ENCODE measurements around the gene YPEL5. TPM values are rescaled to one million over a fixed set of nuclear protein-coding genes. Genes with fewer than 3 reads are reported as not detected.

The YPEL5 gene
- total RNA-seq, 1 experiment from 2014 or later, result 62.5 TPM

GRCh38 chr2:30192314-30192713 is 45.5 kb downstream of the YPEL5 start:
- peaks cover 5% of the 10 kb centered on the region for H3K36me3 Mint-ChIP-seq (ENCODE audit: insufficient read depth, unreplicated experiment)
- H3K4me3 Mint-ChIP-seq (ENCODE audit: unreplicated experiment), result no peak overlapping the region
- ChIA-PET CTCF (interaction anchor here (0.6 to 1.4 kb wide), 4 partner anchors 14 to 471 kb away, joined by 3 to 11 read pairs (median 3); no protein-coding TSS in a partner anchor), POLR2A (interaction anchor here (0.6 kb wide), 1 partner anchor 503 kb away, joined by 3 read pairs; no protein-coding TSS in a partner anchor)
- no peak for DNase-seq (ENCODE audit: unreplicated experiment)
- intact Hi-C loops (cut with micrococcal nuclease), result no loop called here
- H3K4me1 Mint-ChIP-seq (ENCODE audit: insufficient read depth, unreplicated experiment), result peaks cover 9% of the 10 kb centered on the region
- H3K27ac Mint-ChIP-seq (ENCODE audit: low read depth, unreplicated experiment), result no peak overlapping the region
- H3K9me3 Mint-ChIP-seq (ENCODE audit: unreplicated experiment), result no peaks in the 10 kb centered on the region
- no peaks in the 10 kb centered on the region for H3K27me3 Mint-ChIP-seq (ENCODE audit: insufficient read depth, unreplicated experiment)
- BruUV-seq (replicated peaks), result no TSS peak
- no peak for TF ChIP-seq CTCF (IDR thresholded peaks at IDR 0.05; ENCODE audit: unreplicated experiment)

GRCh38 chr2:30193104-30193681 is 46.4 kb downstream of the YPEL5 start:
- BruUV-seq (replicated peaks), result no TSS peak
- H3K27ac Mint-ChIP-seq (ENCODE audit: low read depth, unreplicated experiment), result peak overlapping the region; percentile 47
- peak; percentile 33 for DNase-seq (ENCODE audit: unreplicated experiment)
- no peak for TF ChIP-seq CTCF (IDR thresholded peaks at IDR 0.05; ENCODE audit: unreplicated experiment)
- H3K36me3 Mint-ChIP-seq (ENCODE audit: insufficient read depth, unreplicated experiment), result peaks cover 5% of the 10 kb centered on the region
- POLR2A ChIA-PET, result interaction anchor here (0.6 kb wide), 1 partner anchor 502 kb away, joined by 3 read pairs; no protein-coding TSS in a partner anchor
- CTCF ChIA-PET, result interaction anchor here (0.6 to 1.4 kb wide), 7 partner anchors 10 to 1003 kb away, joined by 3 to 11 read pairs (median 4); no protein-coding TSS in a partner anchor
- H3K9me3 Mint-ChIP-seq (ENCODE audit: unreplicated experiment), result no peaks in the 10 kb centered on the region
- H3K4me3 Mint-ChIP-seq (ENCODE audit: unreplicated experiment), result no peak overlapping the region
- peaks cover 9% of the 10 kb centered on the region for H3K4me1 Mint-ChIP-seq (ENCODE audit: insufficient read depth, unreplicated experiment)
- intact Hi-C loops (cut with micrococcal nuclease), result no loop called here
- H3K27me3 Mint-ChIP-seq (ENCODE audit: insufficient read depth, unreplicated experiment), result no peaks in the 10 kb centered on the region

GRCh38 chr2:30194421-30194820 is 47.6 kb downstream of the YPEL5 start:
- H3K27ac Mint-ChIP-seq (ENCODE audit: low read depth, unreplicated experiment), result no peak overlapping the region
- TF ChIP-seq CTCF (IDR thresholded peaks at IDR 0.05; ENCODE audit: unreplicated experiment), result no peak
- no peak overlapping the region for H3K4me3 Mint-ChIP-seq (ENCODE audit: unreplicated experiment)
- H3K9me3 Mint-ChIP-seq (ENCODE audit: unreplicated experiment), result no peaks in the 10 kb centered on the region
- peaks cover 5% of the 10 kb centered on the region for H3K36me3 Mint-ChIP-seq (ENCODE audit: insufficient read depth, unreplicated experiment)
- intact Hi-C loops (cut with micrococcal nuclease), result no loop called here
- POLR2A ChIA-PET, result no interaction called here
- no TSS peak for BruUV-seq (replicated peaks)
- no peak for DNase-seq (ENCODE audit: unreplicated experiment)
- no peaks in the 10 kb centered on the region for H3K27me3 Mint-ChIP-seq (ENCODE audit: insufficient read depth, unreplicated experiment)
- peaks cover 9% of the 10 kb centered on the region for H3K4me1 Mint-ChIP-seq (ENCODE audit: insufficient read depth, unreplicated experiment)
- CTCF ChIA-PET, result interaction anchor here (0.6 to 1.4 kb wide), 5 partner anchors 10 to 975 kb away, joined by 3 to 5 read pairs (median 3); no protein-coding TSS in a partner anchor

- Mint-ChIP-seq H3K36me3 (ENCODE audit: insufficient read depth, unreplicated experiment) (peaks cover 5% of the 10 kb centered on the region), H3K4me3 (ENCODE audit: unreplicated experiment) (no peak overlapping the region), H3K9me3 (ENCODE audit: unreplicated experiment) (no peaks in the 10 kb centered on the region), H3K27ac (ENCODE audit: low read depth, unreplicated experiment) (peak overlapping the region; percentile 31), H3K27me3 (ENCODE audit: insufficient read depth, unreplicated experiment) (no peaks in the 10 kb centered on the region), H3K4me1 (ENCODE audit: insufficient read depth, unreplicated experiment) (peaks cover 10% of the 10 kb centered on the region)
- no peak for TF ChIP-seq CTCF (IDR thresholded peaks at IDR 0.05; ENCODE audit: unreplicated experiment)
- BruUV-seq (replicated peaks), result no TSS peak
- ChIA-PET CTCF (interaction anchor here (0.6 to 1.4 kb wide), 4 partner anchors 11 to 511 kb away, joined by 3 to 5 read pairs (median 4); no protein-coding TSS in a partner anchor), POLR2A (no interaction called here)
- DNase-seq (ENCODE audit: unreplicated experiment), result no peak
- intact Hi-C loops (cut with micrococcal nuclease), result no loop called here
Measured at GRCh38 chr2:30195016-30195415, 48.2 kb downstream of the YPEL5 start.
